ENCODE measurements around the gene RIPK3.

RIPK3 gene

GRCh38 chr14:24377657-24378056 lies 37.9 kb upstream of the RIPK3 start:
- ATAC-seq: no peak
- TF ChIP-seq ZFP30 (CRISPR knock-in tag; IDR thresholded peaks at IDR 0.05) (no peak), CSRNP3 (CRISPR knock-in tag; IDR thresholded peaks at IDR 0.05) (no peak), ZNF565 (CRISPR knock-in tag; conservative IDR thresholded peaks at IDR 0.05; ENCODE audit: low read depth) (no peak), SNAI2 (CRISPR knock-in tag; IDR thresholded peaks at IDR 0.05) (no peak), OSR1 (CRISPR knock-in tag; IDR thresholded peaks at IDR 0.05) (no peak), BACH2 (CRISPR knock-in tag; IDR thresholded peaks at IDR 0.05; ENCODE audit: borderline replicate concordance) (no peak), ZNF8 (CRISPR knock-in tag; IDR thresholded peaks at IDR 0.05) (no peak), ARNTL (CRISPR knock-in tag; IDR thresholded peaks at IDR 0.05; ENCODE audit: borderline replicate concordance, low read depth) (no peak)

GRCh38 chr14:24377126-24377525 lies 37.3 kb upstream of the RIPK3 start:
- TF ChIP-seq TCF4 (CRISPR knock-in tag; IDR thresholded peaks at IDR 0.05; ENCODE audit: borderline replicate concordance) (no peak), PATZ1 (CRISPR knock-in tag; IDR thresholded peaks at IDR 0.05; ENCODE audit: borderline replicate concordance) (no peak), TSHZ2 (CRISPR knock-in tag; IDR thresholded peaks at IDR 0.05) (no peak), SNAI2 (CRISPR knock-in tag; IDR thresholded peaks at IDR 0.05) (no peak), PPARA (CRISPR knock-in tag; IDR thresholded peaks at IDR 0.05; ENCODE audit: borderline replicate concordance) (no peak), CREB5 (CRISPR knock-in tag; IDR thresholded peaks at IDR 0.05; ENCODE audit: low read depth) (no peak), ZNF70 (CRISPR knock-in tag; IDR thresholded peaks at IDR 0.05) (no peak)
- no peak for ATAC-seq

GRCh38 chr14:24376448-24377070 lies 36.8 kb upstream of the RIPK3 start:
- no peak for ATAC-seq

More at GRCh38 chr14:24376448-24377070, 36.8 kb upstream of the RIPK3 start:
- TF ChIP-seq TCF4 (CRISPR knock-in tag; IDR thresholded peaks at IDR 0.05; ENCODE audit: borderline replicate concordance) (no peak), PPARA (CRISPR knock-in tag; IDR thresholded peaks at IDR 0.05; ENCODE audit: borderline replicate concordance) (no peak), CSDC2 (CRISPR knock-in tag; IDR thresholded peaks at IDR 0.05) (no peak), SNAI2 (CRISPR knock-in tag; IDR thresholded peaks at IDR 0.05) (no peak), PATZ1 (CRISPR knock-in tag; IDR thresholded peaks at IDR 0.05; ENCODE audit: borderline replicate concordance) (no peak)
